Osteocyte (in vitro differentiated cells): Measurements from ENCODE around the gene ZNF330. TPM values are rescaled to one million over a fixed set of nuclear protein-coding genes. Genes with fewer than 3 reads are reported as not detected.

Experiments
- DNase-seq: peaks from one replicate; pipeline ENCODE4 v3.0.0; 2021; ENCODE audit warnings: mixed read lengths; ENCODE audit not compliant: unreplicated experiment; ENCODE audit errors: extremely low spot score
- H3K27ac Mint-ChIP-seq: one replicate; pipeline ENCODE4 v1.8.0; 2021; ENCODE audit warnings: mild to moderate bottlenecking, mixed read lengths; ENCODE audit not compliant: unreplicated experiment
- H3K27me3 Mint-ChIP-seq: one replicate; pipeline ENCODE4 v1.8.0; 2021; ENCODE audit warnings: mixed read lengths; ENCODE audit not compliant: unreplicated experiment
- H3K36me3 Mint-ChIP-seq: one replicate; pipeline ENCODE4 v1.8.0; 2021; ENCODE audit warnings: mixed read lengths; ENCODE audit not compliant: unreplicated experiment
- H3K4me1 Mint-ChIP-seq: one replicate; pipeline ENCODE4 v1.8.0; 2021; ENCODE audit warnings: mixed read lengths; ENCODE audit not compliant: unreplicated experiment
- H3K4me3 Mint-ChIP-seq: one replicate; pipeline ENCODE4 v1.8.0; 2021; ENCODE audit warnings: mild to moderate bottlenecking, moderate library complexity, mixed read lengths; ENCODE audit not compliant: unreplicated experiment
- H3K9me3 Mint-ChIP-seq: one replicate; pipeline ENCODE4 v1.8.0; 2021; ENCODE audit warnings: mixed read lengths; ENCODE audit not compliant: unreplicated experiment
- total RNA-seq: library from RNA; stranded (reverse); gene quantifications from 2 replicates; pipeline ENCODE4 v1.2.1, GENCODE V29; 2021
- TF ChIP-seq, protein P1 (sequence below): fragments of 200-600 bp; sonication (generic); IDR thresholded peaks from 2 replicates; pipeline ENCODE4 v1.5.0; 2021; ENCODE audit warnings: antibody characterized with exemption, mild to moderate bottlenecking, moderate library complexity

ZNF330 gene
- total RNA-seq, 1 donor from 2014 or later, result 30.1 TPM

DNA sequence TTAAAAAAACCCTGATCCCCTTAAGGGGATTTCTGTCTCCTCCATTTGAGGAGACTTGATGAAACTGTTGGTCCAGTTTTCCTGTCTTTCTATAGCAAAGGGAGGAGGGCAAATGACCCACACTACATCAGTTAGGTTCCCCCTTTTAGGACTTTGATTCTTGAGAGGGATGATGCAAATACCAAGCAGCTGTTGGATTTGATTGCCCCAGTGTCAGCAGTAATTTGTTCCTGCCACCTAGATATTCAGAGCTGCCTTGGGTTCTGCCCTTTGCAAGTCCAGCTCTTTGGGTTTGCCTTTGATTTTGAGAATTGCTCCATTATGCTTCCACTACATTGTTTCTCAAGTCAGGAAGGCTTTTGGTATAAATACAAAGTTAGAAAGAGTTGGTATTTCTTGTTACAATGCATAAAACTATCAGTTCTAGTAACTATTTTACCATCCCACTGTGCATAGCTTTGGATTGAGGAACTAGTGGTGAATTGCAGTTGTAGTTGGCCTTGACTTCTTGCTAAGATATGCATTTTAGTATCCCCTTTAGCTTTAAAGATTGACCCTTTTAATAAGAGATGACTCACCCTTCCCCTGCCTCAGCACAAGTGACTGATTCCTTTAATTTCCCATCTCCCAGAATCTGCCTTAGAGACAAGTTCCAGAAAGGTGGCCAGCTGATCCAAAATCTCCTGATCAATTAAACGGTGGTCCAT is 24.3 kb upstream of the ZNF330 start:
- Mint-ChIP-seq H3K4me3 (no peak overlapping the region), H3K9me3 (no peaks in the 10 kb centered on the region), H3K36me3 (no peaks in the 10 kb centered on the region), H3K4me1 (no peaks in the 10 kb centered on the region), H3K27me3 (peaks cover 64% of the 10 kb centered on the region), H3K27ac (no peak overlapping the region)
- TF ChIP-seq, protein P1, sequence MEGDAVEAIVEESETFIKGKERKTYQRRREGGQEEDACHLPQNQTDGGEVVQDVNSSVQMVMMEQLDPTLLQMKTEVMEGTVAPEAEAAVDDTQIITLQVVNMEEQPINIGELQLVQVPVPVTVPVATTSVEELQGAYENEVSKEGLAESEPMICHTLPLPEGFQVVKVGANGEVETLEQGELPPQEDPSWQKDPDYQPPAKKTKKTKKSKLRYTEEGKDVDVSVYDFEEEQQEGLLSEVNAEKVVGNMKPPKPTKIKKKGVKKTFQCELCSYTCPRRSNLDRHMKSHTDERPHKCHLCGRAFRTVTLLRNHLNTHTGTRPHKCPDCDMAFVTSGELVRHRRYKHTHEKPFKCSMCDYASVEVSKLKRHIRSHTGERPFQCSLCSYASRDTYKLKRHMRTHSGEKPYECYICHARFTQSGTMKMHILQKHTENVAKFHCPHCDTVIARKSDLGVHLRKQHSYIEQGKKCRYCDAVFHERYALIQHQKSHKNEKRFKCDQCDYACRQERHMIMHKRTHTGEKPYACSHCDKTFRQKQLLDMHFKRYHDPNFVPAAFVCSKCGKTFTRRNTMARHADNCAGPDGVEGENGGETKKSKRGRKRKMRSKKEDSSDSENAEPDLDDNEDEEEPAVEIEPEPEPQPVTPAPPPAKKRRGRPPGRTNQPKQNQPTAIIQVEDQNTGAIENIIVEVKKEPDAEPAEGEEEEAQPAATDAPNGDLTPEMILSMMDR, result no peak
- no peak for DNase-seq

DNA sequence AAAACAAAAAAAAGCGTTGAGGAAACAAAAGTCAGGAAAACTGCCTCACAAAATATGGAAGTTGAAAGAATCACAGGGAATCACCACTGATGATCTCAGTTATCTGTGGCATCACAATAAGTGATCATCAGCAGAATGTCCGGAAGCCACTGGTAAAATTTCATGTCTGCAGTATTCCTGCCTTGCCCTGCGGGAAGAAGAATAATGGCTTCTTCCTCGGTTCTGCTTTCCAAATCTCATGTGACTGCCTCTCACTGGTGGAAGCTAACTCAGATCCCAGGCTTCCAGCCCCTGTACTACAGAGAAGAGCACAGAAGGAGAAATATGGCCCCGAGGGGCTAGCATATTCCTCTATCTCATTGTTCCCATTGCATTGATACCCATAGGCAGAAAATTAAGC is 12.7 kb upstream of the ZNF330 start:
- peaks cover 68% of the 10 kb centered on the region for H3K27me3 Mint-ChIP-seq

DNA sequence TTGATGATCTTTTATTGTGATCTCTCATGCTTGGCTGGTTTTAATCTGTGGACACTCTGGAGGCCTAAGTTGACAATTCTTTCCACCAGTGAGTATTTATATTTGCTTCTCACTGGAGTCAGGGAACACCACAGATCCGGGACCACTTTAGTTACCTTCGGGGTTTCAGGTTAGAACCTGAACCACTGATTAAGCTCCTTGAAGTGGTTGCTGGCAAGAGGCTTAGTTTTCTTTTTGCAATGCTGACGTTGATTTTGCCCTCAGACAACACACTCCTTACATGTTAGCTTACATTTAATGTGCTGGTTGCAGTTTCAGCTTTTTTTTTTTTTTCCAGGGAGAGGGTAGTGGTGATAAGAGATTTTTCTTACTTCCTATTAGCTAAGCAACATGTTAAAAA is 10.5 kb upstream of the ZNF330 start:
- no peak overlapping the region for H3K27ac Mint-ChIP-seq

More for the DNA sequence above, 12.7 kb upstream of the ZNF330 start:
- TF ChIP-seq, protein P1, result no peak
- H3K4me1 Mint-ChIP-seq, result no peaks in the 10 kb centered on the region
- H3K36me3 Mint-ChIP-seq, result no peaks in the 10 kb centered on the region
- H3K4me3 Mint-ChIP-seq, result no peak overlapping the region
- no peak overlapping the region for H3K27ac Mint-ChIP-seq
- H3K9me3 Mint-ChIP-seq, result peaks cover 4% of the 10 kb centered on the region
- no peak for DNase-seq

GRCh38 chr4:141213550-141213991 is 7.1 kb upstream of the ZNF330 start:
- TF ChIP-seq, protein P1, result no peak
- Mint-ChIP-seq H3K36me3 (no peaks in the 10 kb centered on the region), H3K27me3 (peaks cover 42% of the 10 kb centered on the region), H3K4me1 (no peaks in the 10 kb centered on the region), H3K9me3 (peaks cover 4% of the 10 kb centered on the region), H3K4me3 (no peak overlapping the region), H3K27ac (no peak overlapping the region)
- DNase-seq, result no peak

More for the DNA sequence above, 10.5 kb upstream of the ZNF330 start:
- Mint-ChIP-seq H3K27me3 (peaks cover 58% of the 10 kb centered on the region), H3K36me3 (no peaks in the 10 kb centered on the region), H3K4me1 (no peaks in the 10 kb centered on the region), H3K4me3 (no peak overlapping the region), H3K9me3 (peaks cover 4% of the 10 kb centered on the region)
- DNase-seq, result no peak
- TF ChIP-seq, protein P1, result no peak

DNA sequence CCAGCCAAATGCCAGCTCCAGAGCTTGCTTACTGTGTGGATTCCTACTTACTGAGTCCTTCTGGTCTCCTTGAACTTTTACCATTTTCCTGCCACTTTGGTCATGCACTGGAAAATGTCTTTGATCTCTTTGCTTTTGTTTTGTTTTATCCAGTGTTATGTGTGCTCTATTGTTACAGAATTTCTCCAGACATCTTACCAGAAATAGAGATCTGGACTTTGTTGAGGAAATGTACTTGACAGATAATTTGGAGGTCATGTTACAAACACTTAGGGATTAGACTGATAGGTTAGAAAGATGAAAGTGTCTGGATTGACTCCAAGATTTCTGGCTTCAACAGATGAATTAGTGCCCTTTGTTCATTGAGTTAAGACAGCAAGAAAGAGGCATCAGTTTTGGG is 5.7 kb upstream of the ZNF330 start:
- Mint-ChIP-seq H3K36me3 (no peaks in the 10 kb centered on the region), H3K9me3 (peaks cover 4% of the 10 kb centered on the region), H3K27ac (no peak overlapping the region), H3K4me3 (no peak overlapping the region), H3K27me3 (peaks cover 39% of the 10 kb centered on the region), H3K4me1 (peaks cover under 1% of the 10 kb centered on the region)
- no peak for DNase-seq
- TF ChIP-seq, protein P1, result no peak
